HUES64 (cell line): ENCODE measurements around the gene CAST.

ENCODE experiments used
- H3K27ac ChIP-seq: 2 replicates; pipeline ENCODE4 v1.7.0; 2013; ENCODE audit warnings: low read depth, low read length, inconsistent platforms
- H3K27me3 ChIP-seq: 2 replicates; pipeline ENCODE4 v1.6.1; 2013; ENCODE audit warnings: mild to moderate bottlenecking, low read length; ENCODE audit not compliant: insufficient read depth
- H3K36me3 ChIP-seq: 2 replicates; pipeline ENCODE4 v1.6.1; 2013; ENCODE audit warnings: mild to moderate bottlenecking, low read length; ENCODE audit not compliant: insufficient read depth
- H3K4me1 ChIP-seq: 2 replicates; pipeline ENCODE4 v1.6.1; 2013; ENCODE audit warnings: mild to moderate bottlenecking, low read length, moderate library complexity; ENCODE audit not compliant: insufficient read depth
- H3K4me3 ChIP-seq: 2 replicates; pipeline ENCODE4 v1.5.1; 2013; ENCODE audit warnings: mild to moderate bottlenecking, low read length, moderate library complexity
- H3K9ac ChIP-seq: 2 replicates; pipeline ENCODE4 v1.6.1; 2013; ENCODE audit warnings: mild to moderate bottlenecking, low read depth, low read length
- H3K9me3 ChIP-seq: 2 replicates; pipeline ENCODE4 v1.6.1; 2013; ENCODE audit warnings: low read depth, low read length; ENCODE audit not compliant: insufficient read depth
- WGBS: fragments of 150-250, 120-280 bp; methylation state at CpG from one replicate; pipeline ENCODE4 v1.1.7; 2013; ENCODE audit warnings: missing lambda C conversion rate; 5-methylcytosine and 5-hydroxymethylcytosine counted together

CAST gene

DNA sequence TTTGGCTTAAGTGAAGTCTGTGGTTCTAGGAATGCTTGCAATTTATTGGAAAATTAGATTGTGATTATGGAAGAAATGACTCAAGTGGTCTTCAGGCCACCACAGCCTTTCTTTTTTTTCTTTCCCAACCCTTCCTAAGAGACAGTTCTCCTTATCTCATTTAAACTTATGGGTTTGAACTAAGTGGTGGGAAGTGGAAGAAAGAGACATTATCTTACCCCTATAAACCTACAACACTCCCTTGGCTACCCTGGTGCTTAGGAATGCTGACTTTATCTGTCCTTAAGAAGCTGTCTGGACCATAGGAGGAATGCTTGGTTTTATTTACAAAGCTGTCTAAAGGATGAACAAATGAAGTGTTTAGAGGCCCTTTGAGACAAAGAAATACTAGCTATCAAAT lies 150.7 kb downstream of the CAST start:
- Histone ChIP-seq H3K9me3 (no peaks in the 10 kb centered on the region), H3K27me3 (no peaks in the 10 kb centered on the region), H3K4me1 (0 out of 2 replicates have a peak, but pooled peaks cover 13% of the 10 kb centered on the region), H3K36me3 (no peaks in the 10 kb centered on the region), H3K4me3 (no peak overlapping the region), H3K27ac (no peak overlapping the region), H3K9ac (no peak overlapping the region)

- no peak overlapping the region for H3K9ac ChIP-seq
- no peaks in the 10 kb centered on the region for H3K9me3 ChIP-seq
- H3K27me3 ChIP-seq, result no peaks in the 10 kb centered on the region
- no peak overlapping the region for H3K4me3 ChIP-seq
- 98% methylated on average over 2 of the region's 3 CpGs for WGBS
- no peaks in the 10 kb centered on the region for H3K36me3 ChIP-seq
- H3K27ac ChIP-seq, result no peak overlapping the region
- 0 out of 2 replicates have a peak, but pooled peaks cover 7% of the 10 kb centered on the region for H3K4me1 ChIP-seq
These were observed 151.9 kb downstream of the CAST start for GRCh38 chr5:96814041-96814440.

DNA sequence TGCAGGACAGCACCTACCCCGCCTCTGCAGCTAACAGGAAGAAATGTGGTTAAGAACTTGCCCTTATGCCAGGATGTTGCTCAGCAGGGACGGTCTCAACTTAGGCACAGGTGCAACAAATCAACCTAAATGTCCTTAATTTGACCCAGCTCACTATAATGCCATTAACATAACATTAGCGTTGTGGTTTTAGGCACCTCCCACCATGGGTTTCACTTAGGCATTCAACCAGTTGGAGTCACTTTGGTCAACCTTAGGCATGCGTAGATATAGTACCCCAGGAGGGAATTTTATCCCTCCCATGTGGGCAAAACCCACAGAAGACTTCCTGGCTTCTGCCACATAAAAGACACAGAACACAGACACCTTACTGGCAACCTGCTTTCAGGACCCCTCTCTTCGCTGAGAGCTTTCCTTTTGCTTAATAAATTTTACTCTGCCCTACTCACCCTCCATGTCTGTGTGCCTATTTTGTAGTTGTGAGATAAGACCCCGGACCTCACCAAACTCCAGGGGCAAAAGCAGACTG lies 154.3 kb downstream of the CAST start:
- WGBS, result 58% methylated on average over 6 of the region's 6 CpGs
- Histone ChIP-seq H3K4me1 (peaks cover 15% of the 10 kb centered on the region; the same call in 1 of the 2 replicates), H3K9me3 (no peaks in the 10 kb centered on the region), H3K4me3 (no peak overlapping the region), H3K36me3 (no peaks in the 10 kb centered on the region), H3K27ac (no peak overlapping the region), H3K27me3 (no peaks in the 10 kb centered on the region), H3K9ac (no peak overlapping the region)

DNA sequence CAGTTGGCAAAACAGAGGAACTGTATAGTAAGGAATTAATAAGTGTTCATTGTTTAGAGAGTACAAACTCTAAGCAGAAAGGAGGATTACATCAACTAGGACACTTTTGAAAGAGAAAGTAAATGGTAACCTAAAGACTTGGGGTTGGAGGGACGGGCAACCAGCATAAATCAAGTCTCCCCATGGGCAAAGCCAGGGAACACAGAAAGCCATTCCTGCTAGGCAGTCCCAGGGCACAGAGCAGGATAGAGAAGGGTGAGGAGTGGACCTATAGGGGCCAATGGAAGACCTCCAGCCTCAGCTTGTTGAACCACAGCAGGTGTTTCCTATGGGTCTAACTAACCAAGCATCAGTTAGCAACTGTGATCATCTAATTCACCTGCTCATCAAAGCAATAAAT lies 154.8 kb downstream of the CAST start:
- no peaks in the 10 kb centered on the region for H3K36me3 ChIP-seq
- no peaks in the 10 kb centered on the region for H3K9me3 ChIP-seq
- H3K4me1 ChIP-seq, result peaks cover 18% of the 10 kb centered on the region; the same call in 1 of the 2 replicates
- H3K4me3 ChIP-seq, result no peak overlapping the region
- WGBS, result 92% methylated on average over 1 of the region's 1 CpG
- no peak overlapping the region for H3K27ac ChIP-seq
- no peaks in the 10 kb centered on the region for H3K27me3 ChIP-seq
- H3K9ac ChIP-seq, result no peak overlapping the region

DNA sequence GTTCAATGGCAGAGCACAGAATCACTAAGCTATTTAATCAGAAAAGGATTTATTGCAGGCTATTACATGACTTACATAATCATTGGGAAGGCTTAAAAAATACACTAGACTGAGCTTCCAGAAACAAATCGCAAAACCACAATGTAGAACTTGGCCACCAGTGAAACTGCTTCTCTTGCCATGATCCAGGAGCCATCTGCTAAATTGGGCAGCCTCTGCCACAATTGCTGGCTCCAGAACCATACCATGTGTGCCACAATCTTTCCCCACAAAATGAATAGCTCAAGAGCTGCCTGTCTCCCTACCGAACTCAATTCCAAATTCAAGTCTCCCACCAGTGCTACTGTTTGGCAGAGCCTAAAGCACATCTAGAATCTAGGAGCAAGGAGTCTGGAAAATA lies 155.3 kb downstream of the CAST start:
- WGBS, result 97% methylated on average over 2 of the region's 2 CpGs
- Histone ChIP-seq H3K4me1 (peaks cover 18% of the 10 kb centered on the region; the same call in 1 of the 2 replicates), H3K27me3 (no peaks in the 10 kb centered on the region), H3K4me3 (no peak overlapping the region), H3K9ac (no peak overlapping the region), H3K27ac (no peak overlapping the region), H3K9me3 (no peaks in the 10 kb centered on the region), H3K36me3 (no peaks in the 10 kb centered on the region)

DNA sequence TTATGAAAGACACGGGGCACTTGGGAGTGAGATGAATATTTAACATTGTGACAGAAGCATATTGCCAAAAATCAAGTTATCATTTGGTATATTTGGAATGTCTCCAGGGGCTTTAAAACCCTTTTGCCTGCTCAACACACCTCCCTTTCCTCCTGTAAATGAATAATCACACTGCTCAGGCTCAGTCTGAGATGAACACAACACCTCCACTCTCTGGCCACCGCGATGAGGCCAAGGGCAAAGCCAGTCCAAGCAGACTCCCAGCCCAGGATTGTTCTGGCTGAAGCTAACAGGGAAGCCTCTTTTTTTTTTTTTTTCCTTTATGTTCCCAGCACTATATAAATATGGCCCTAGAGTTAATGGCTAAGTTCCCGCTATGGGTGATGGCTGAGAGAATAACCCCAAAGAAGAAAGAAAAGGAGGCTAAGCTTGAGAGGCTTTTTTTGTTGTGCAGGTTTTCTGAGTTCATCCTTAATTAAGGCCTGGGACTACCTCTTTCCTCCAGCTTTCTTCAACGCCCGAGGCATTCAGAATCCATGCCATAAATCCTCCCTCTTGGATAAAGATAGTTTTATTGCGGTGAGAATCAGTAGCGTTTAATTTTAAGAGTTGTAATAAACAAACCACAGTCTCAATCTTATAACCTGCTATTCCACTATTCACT lies 156.1 kb downstream of the CAST start:
- no peak overlapping the region for H3K4me3 ChIP-seq
- peaks cover 18% of the 10 kb centered on the region; the same call in 1 of the 2 replicates for H3K4me1 ChIP-seq
- H3K36me3 ChIP-seq, result no peaks in the 10 kb centered on the region
- WGBS, result 94% methylated on average over 4 of the region's 8 CpGs
- H3K27ac ChIP-seq, result no peak overlapping the region
- no peaks in the 10 kb centered on the region for H3K9me3 ChIP-seq
- no peak overlapping the region for H3K9ac ChIP-seq
- no peaks in the 10 kb centered on the region for H3K27me3 ChIP-seq

DNA sequence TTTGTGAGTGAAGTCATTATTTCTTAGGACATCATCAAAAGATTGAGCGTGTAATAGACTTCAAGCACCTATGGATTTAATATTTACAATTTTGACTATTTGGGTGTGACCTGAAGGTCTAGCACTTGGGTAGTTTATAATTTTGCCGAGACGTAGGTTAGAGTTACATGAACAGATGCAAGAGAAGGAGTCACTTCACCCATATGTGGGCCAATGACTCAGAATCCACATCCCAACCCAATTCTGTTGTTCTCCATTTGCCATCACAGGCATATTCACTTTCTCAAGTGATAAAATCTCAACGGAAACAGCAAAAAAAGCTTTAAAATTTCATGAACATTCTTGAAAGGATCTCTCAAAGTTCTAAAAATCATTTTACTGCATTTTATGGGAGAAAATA lies 157.6 kb downstream of the CAST start:
- H3K36me3 ChIP-seq, result no peaks in the 10 kb centered on the region
- H3K9me3 ChIP-seq, result no peaks in the 10 kb centered on the region
- peaks cover 18% of the 10 kb centered on the region; the same call in 1 of the 2 replicates for H3K4me1 ChIP-seq
- H3K27ac ChIP-seq, result no peak overlapping the region
- no peak overlapping the region for H3K9ac ChIP-seq
- H3K4me3 ChIP-seq, result no peak overlapping the region
- 92% methylated on average over 4 of the region's 4 CpGs for WGBS
- H3K27me3 ChIP-seq, result no peaks in the 10 kb centered on the region

DNA sequence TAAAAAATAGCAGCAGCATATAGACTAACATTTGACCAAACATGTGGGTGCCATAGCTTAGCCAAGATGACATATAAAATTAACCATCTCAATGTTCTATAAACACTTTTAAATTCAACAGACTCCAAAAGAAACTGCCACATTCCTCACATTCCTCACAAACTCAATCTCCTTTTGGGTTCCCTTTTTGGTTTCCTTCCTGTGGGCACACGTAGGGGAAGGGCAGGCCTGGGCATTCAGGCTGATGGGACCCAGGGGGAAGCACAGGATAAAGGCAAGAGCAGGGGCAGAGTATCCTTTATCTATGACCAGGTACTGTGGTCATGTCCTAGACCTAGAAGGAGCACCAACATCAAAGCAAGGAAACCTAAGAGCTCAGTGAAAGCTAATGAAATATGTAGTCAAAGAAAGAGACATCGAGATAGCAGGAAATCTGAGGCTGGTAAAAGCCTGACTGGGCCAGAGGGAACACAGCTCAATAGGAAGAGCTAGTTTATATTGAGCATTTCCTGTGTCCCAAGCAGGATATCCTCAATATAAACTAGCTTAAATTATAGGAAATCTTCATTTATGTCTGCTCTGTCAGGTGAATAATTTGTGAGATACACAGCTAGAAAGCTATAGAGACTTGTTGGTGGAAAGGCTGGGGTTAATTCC lies 159.2 kb downstream of the CAST start:
- 63% methylated on average over 2 of the region's 2 CpGs for WGBS
- no peaks in the 10 kb centered on the region for H3K9me3 ChIP-seq
- no peak overlapping the region for H3K4me3 ChIP-seq
- peaks cover 13% of the 10 kb centered on the region; the same call in 1 of the 2 replicates for H3K4me1 ChIP-seq
- no peak overlapping the region for H3K27ac ChIP-seq
- no peaks in the 10 kb centered on the region for H3K27me3 ChIP-seq
- no peaks in the 10 kb centered on the region for H3K36me3 ChIP-seq
- no peak overlapping the region for H3K9ac ChIP-seq

DNA sequence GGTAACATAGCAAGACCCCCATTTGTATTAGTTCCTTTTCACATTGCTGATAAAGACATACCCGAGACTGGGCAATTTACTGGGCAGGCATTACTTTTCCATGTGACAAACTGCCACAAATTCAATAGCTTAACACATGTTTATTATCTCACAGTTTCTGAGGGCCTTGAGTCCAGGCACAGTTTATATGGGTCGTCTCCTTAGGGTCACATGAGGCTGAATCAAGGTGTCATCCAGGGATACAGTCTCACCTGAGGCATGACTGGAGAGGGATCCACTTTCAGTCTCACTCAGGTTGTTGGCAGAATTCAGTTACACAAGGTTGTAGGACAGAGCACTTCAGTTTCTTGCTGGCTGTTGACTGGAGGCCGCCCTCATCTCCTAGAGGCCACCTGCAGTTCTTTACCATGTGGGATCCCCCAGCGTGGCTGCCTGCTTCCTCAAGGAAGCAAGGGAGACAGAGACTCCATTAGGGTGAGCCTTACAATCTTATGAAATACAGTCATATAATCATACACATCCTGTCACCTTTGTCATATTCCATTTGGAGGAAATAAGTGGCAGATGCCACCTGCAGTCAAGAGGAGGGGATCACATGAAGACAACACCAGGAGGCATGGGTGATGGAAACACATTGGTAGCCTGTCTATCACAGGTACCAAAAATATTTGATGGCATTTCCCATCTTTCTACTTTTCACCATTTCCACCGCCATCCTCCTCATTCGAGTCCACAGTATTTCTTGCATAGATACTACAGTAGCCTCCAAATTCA lies 160.7 kb downstream of the CAST start:
- Histone ChIP-seq H3K36me3 (no peaks in the 10 kb centered on the region), H3K27ac (no peak overlapping the region), H3K27me3 (no peaks in the 10 kb centered on the region), H3K4me3 (no peak overlapping the region), H3K4me1 (peaks cover 10% of the 10 kb centered on the region; the same call in 1 of the 2 replicates), H3K9ac (no peak overlapping the region), H3K9me3 (no peaks in the 10 kb centered on the region)
- WGBS, result 93% methylated on average over 6 of the region's 6 CpGs

DNA sequence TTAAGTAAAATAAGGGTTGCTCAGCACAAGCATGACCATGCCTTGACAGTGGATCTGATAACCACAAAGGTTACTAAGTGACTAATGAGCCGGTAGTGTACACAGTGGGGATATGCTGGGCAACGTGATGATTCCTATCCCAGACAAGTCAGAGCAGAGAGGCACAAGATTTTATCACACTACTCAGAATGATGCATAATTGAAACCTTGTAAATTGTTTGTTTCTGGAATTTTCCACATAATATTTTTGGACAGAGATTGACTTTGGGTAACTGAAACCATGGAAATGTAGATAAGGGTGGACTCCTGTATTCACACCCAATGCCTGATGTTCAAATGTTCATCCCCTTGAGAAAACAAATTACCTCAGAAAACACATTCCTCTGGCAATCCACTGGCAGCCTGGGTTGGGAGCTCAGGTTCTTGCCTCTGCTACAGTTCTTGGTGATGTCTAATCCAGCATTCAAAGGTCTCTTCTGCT lies 161.8 kb downstream of the CAST start:
- Histone ChIP-seq H3K9ac (no peak overlapping the region), H3K27me3 (no peaks in the 10 kb centered on the region), H3K36me3 (no peaks in the 10 kb centered on the region), H3K4me1 (peaks cover 10% of the 10 kb centered on the region; the same call in 1 of the 2 replicates), H3K4me3 (no peak overlapping the region), H3K27ac (no peak overlapping the region), H3K9me3 (no peaks in the 10 kb centered on the region)
- 88% methylated on average over 2 of the region's 2 CpGs for WGBS
